H9 (cell line): ENCODE data around the gene SIRT7. TPM values are rescaled to one million over a fixed set of nuclear protein-coding genes. Genes with fewer than 3 reads are reported as not detected.

ENCODE experiments used
- DNase-seq: peaks from one replicate; pipeline ENCODE4 v3.0.0-alpha.2; 2017
- H2AFZ ChIP-seq: one replicate; pipeline ENCODE4 v1.6.1; 2013; ENCODE audit warnings: mild to moderate bottlenecking, low read length, control low read depth, moderate library complexity
- H2AK5ac ChIP-seq: 2 replicates; pipeline ENCODE4 v1.6.1; 2013; ENCODE audit warnings: low read length, control low read depth, mixed read lengths; ENCODE audit not compliant: insufficient read length
- H2BK120ac ChIP-seq: one replicate; pipeline ENCODE4 v1.6.1; 2013; ENCODE audit warnings: low read depth, mild to moderate bottlenecking, low read length, control low read depth, inconsistent platforms; ENCODE audit not compliant: poor library complexity, severe bottlenecking
- H2BK12ac ChIP-seq: 2 replicates; pipeline ENCODE4 v1.6.1; 2013; ENCODE audit warnings: low read length, control low read depth, mixed read lengths, low read depth; ENCODE audit not compliant: insufficient read length
- H2BK15ac ChIP-seq: 2 replicates; pipeline ENCODE4 v1.6.1; 2013; ENCODE audit warnings: low read depth, low read length, control low read depth
- H2BK20ac ChIP-seq: one replicate; pipeline ENCODE4 v1.6.1; 2013; ENCODE audit warnings: low read depth, mild to moderate bottlenecking, low read length, control low read depth, inconsistent platforms; ENCODE audit not compliant: poor library complexity, severe bottlenecking
- H2BK5ac ChIP-seq: 2 replicates; pipeline ENCODE4 v1.6.1; 2013; ENCODE audit warnings: low read length, control low read depth, mixed read lengths; ENCODE audit not compliant: insufficient read length
- H3K14ac ChIP-seq: 2 replicates; pipeline ENCODE4 v1.6.1; 2013; ENCODE audit warnings: low read length, control low read depth; ENCODE audit not compliant: insufficient read depth
- H3K18ac ChIP-seq: 2 replicates; pipeline ENCODE4 v1.6.1; 2013; ENCODE audit warnings: low read depth, mild to moderate bottlenecking, mixed read lengths, low read length, control low read depth; ENCODE audit not compliant: insufficient read length
- H3K23ac ChIP-seq: 2 replicates; pipeline ENCODE4 v1.6.1; 2013; ENCODE audit warnings: low read length, control low read depth, mixed read lengths, low read depth; ENCODE audit not compliant: insufficient read length
- H3K23me2 ChIP-seq: 2 replicates; pipeline ENCODE4 v1.6.1; 2013; ENCODE audit warnings: low read depth, mild to moderate bottlenecking, mixed read lengths, low read length, control low read depth; ENCODE audit not compliant: insufficient read length, poor library complexity, severe bottlenecking
- H3K27ac ChIP-seq: 2 replicates; pipeline ENCODE4 v1.5.1; 2013; ENCODE audit warnings: low read length, control low read depth, mixed read lengths, low read depth; ENCODE audit not compliant: insufficient read length
- H3K27me3 ChIP-seq: 2 replicates; pipeline ENCODE4 v1.6.1; 2013; ENCODE audit warnings: low read length, control low read depth, inconsistent platforms; ENCODE audit not compliant: insufficient read depth
- H3K4ac ChIP-seq: 2 replicates; pipeline ENCODE4 v1.6.1; 2013; ENCODE audit warnings: low read depth, mild to moderate bottlenecking, control low read depth, inconsistent platforms, low read length, moderate library complexity
- H3K4me1 ChIP-seq: 2 replicates; pipeline ENCODE4 v1.6.1; 2013; ENCODE audit warnings: low read length, control low read depth, inconsistent platforms; ENCODE audit not compliant: insufficient read depth
- H3K4me2 ChIP-seq: 2 replicates; pipeline ENCODE4 v1.6.1; 2013; ENCODE audit warnings: low read length, control low read depth, mixed read lengths; ENCODE audit not compliant: insufficient read length, insufficient read depth
- H3K56ac ChIP-seq: 2 replicates; pipeline ENCODE4 v1.6.1; 2013; ENCODE audit warnings: low read depth, mild to moderate bottlenecking, mixed read lengths, low read length, control low read depth; ENCODE audit not compliant: insufficient read length
- H3K79me1 ChIP-seq: 2 replicates; pipeline ENCODE4 v1.6.1; 2013; ENCODE audit warnings: low read depth, mild to moderate bottlenecking, moderate library complexity, low read length, control low read depth, inconsistent platforms; ENCODE audit not compliant: insufficient read depth, poor library complexity, severe bottlenecking
- H3K79me2 ChIP-seq: 2 replicates; pipeline ENCODE4 v1.6.1; 2013; ENCODE audit warnings: low read length, control low read depth, inconsistent platforms; ENCODE audit not compliant: insufficient read depth
- H3K9ac ChIP-seq: 2 replicates; pipeline ENCODE4 v1.6.1; 2013; ENCODE audit warnings: low read length, control low read depth, mixed read lengths; ENCODE audit not compliant: insufficient read length; ENCODE audit errors: extremely low read depth
- H3K9me3 ChIP-seq: one replicate; pipeline ENCODE4 v1.6.1; 2013; ENCODE audit warnings: low read depth, low read length, inconsistent platforms; ENCODE audit not compliant: control insufficient read depth
- H3T11ph ChIP-seq: one replicate; pipeline ENCODE4 v1.6.1; 2013; ENCODE audit warnings: mild to moderate bottlenecking, low read length, control low read depth, inconsistent platforms
- H4K20me1 ChIP-seq: one replicate; pipeline ENCODE4 v1.6.1; 2013; ENCODE audit not compliant: control insufficient read depth, insufficient read length, insufficient read depth
- H4K5ac ChIP-seq: 2 replicates; pipeline ENCODE4 v1.6.1; 2013; ENCODE audit warnings: low read depth, mild to moderate bottlenecking, mixed read lengths, low read length, control low read depth; ENCODE audit not compliant: insufficient read length
- H4K8ac ChIP-seq: replicated peaks from 2 replicates; pipeline ENCODE4 v1.6.1; 2013; ENCODE audit warnings: low read length, control low read depth, mixed read lengths, low read depth; ENCODE audit not compliant: insufficient read length
- H4K91ac ChIP-seq: 2 replicates; pipeline ENCODE4 v1.6.1; 2013; ENCODE audit warnings: low read depth, mild to moderate bottlenecking, moderate library complexity, mixed read lengths, low read length, control low read depth; ENCODE audit not compliant: insufficient read length
- H3K27ac Mint-ChIP-seq, 3 experiments: 2 replicates in 2 of 3; 3 replicates in 1 of 3; pipeline ENCODE4 v1.8.0; 2020 to 2021; ENCODE audit warnings: mixed read lengths in 3 of 3, mild to moderate bottlenecking in 1 of 3, moderate library complexity in 1 of 3
- H3K27me3 Mint-ChIP-seq: 2 replicates; pipeline ENCODE4 v1.8.0; 2021; ENCODE audit warnings: low read depth, mild to moderate bottlenecking, moderate library complexity, mixed read lengths
- H3K36me3 Mint-ChIP-seq, 3 experiments: 2 replicates in 2 of 3; 3 replicates in 1 of 3; pipeline ENCODE4 v1.8.0; 2020 to 2021; ENCODE audit warnings: low read depth in 3 of 3, mixed read lengths in 3 of 3; ENCODE audit not compliant: insufficient read depth in 1 of 3
- H3K4me1 Mint-ChIP-seq, 2 experiments: 2 replicates each; pipeline ENCODE4 v1.8.0; 2020; ENCODE audit warnings: mixed read lengths in 2 of 2
- H3K4me3 Mint-ChIP-seq, 2 experiments: 2 replicates in 1 of 2; 3 replicates in 1 of 2; pipeline ENCODE4 v1.8.0; 2020 to 2021; ENCODE audit warnings: mild to moderate bottlenecking in 2 of 2, mixed read lengths in 2 of 2, moderate library complexity in 1 of 2
- H3K9me3 Mint-ChIP-seq, 2 experiments: 2 replicates in 1 of 2; 3 replicates in 1 of 2; pipeline ENCODE4 v1.8.0; 2020; ENCODE audit warnings: mild to moderate bottlenecking in 2 of 2, mixed read lengths in 2 of 2, moderate library complexity in 1 of 2
- CTCF ChIP-seq: fragments of 200-600 bp; sonication (generic); conservative IDR thresholded peaks from 3 replicates; pipeline ENCODE4 v1.8.0; 2021; ENCODE audit warnings: antibody characterized with exemption, mild to moderate bottlenecking
- WGBS: extraction: QIAGEN DNeasy Blood & Tissue Kit; methylation state at CpG from one replicate; pipeline ENCODE4 v1.1.7; 2013; ENCODE audit warnings: missing lambda C conversion rate, low lambda C conversion rate, mixed read lengths; ENCODE audit not compliant: insufficient read length; ENCODE audit errors: extremely low coverage; 5-methylcytosine and 5-hydroxymethylcytosine counted together
- total RNA-seq: library from RNA; stranded (reverse); gene quantifications from 2 replicates; pipeline ENCODE4 v1.2.1, GENCODE V29; 2021

Gene SIRT7
- total RNA-seq, 1 experiment from 2014 or later = 29.7 TPM

GRCh38 chr17:81923302-81924260 is 5.6 kb upstream of the SIRT7 start:
- no peak overlapping the region for H3K9ac ChIP-seq
- peak overlapping the region; percentile 17 for H3K27ac ChIP-seq
- H3K4me3 Mint-ChIP-seq = peak overlapping the region; percentile 53 to 79
- no peak overlapping the region for H3T11ph ChIP-seq
- H3K9me3 Mint-ChIP-seq = no peaks in the 10 kb centered on the region
- no peak overlapping the region for H2BK12ac ChIP-seq
- H3K9me3 ChIP-seq = no peaks in the 10 kb centered on the region
- WGBS = no CpG with 5 or more reads among the region's 32 CpGs
- H2BK20ac ChIP-seq = no peak overlapping the region
- H2AK5ac ChIP-seq = no peak overlapping the region
- no peak overlapping the region; the same call in 1 of the 2 replicates for H3K14ac ChIP-seq
- no peak overlapping the region for H2BK5ac ChIP-seq
- H4K91ac ChIP-seq = no peak overlapping the region
- peaks cover 3% of the 10 kb centered on the region; the same call in 1 of the 2 replicates for H3K4me1 ChIP-seq
- H3K4me1 Mint-ChIP-seq = peaks cover 33 to 35% of the 10 kb centered on the region in 2 experiments
- H3K27me3 Mint-ChIP-seq = peaks cover under 1% of the 10 kb centered on the region; the same call in 1 of the 2 replicates
- no peak overlapping the region for H3K4ac ChIP-seq
- peaks cover 5% of the 10 kb centered on the region for H3K79me1 ChIP-seq
- no peak overlapping the region for H4K8ac ChIP-seq
- H4K20me1 ChIP-seq = no peaks in the 10 kb centered on the region
- H3K4me2 ChIP-seq = peak overlapping the region; percentile 37
- peaks cover 11% of the 10 kb centered on the region for H3K23me2 ChIP-seq
- H3K27me3 ChIP-seq = no peaks in the 10 kb centered on the region
- H3K56ac ChIP-seq = no peak overlapping the region
- H3K36me3 Mint-ChIP-seq = peaks cover 12 to 33% (median 25%) of the 10 kb centered on the region in 3 experiments; a peak in 6 of 7 replicates
- peak overlapping the region; percentile 97 to 99 (median 98) for H3K27ac Mint-ChIP-seq
- TF ChIP-seq CTCF = no peak
- H3K18ac ChIP-seq = no peak overlapping the region
- H2BK120ac ChIP-seq = no peak overlapping the region
- no peak overlapping the region for H3K23ac ChIP-seq
- H2BK15ac ChIP-seq = no peak overlapping the region
- H4K5ac ChIP-seq = no peak overlapping the region
- peaks cover 22% of the 10 kb centered on the region; the same call in 1 of the 2 replicates for H3K79me2 ChIP-seq
- peak; percentile 84 for DNase-seq
- no peak overlapping the region for H2AFZ ChIP-seq
